K562 (cell line): Measurements from ENCODE around the gene PRR23E. TPM values are rescaled to one million over a fixed set of nuclear protein-coding genes. Genes with fewer than 3 reads are reported as not detected.

Experiments
- ATAC-seq: fragments of 200-7000 bp; cut with Tn5 transposase; 3 replicates; pipeline ENCODE4 v1.9.1; 2020; ENCODE audit warnings: moderate library complexity
- BruUV-seq: library from RNA; stranded (reverse); fragments of 400-500 nt; replicated peaks from 2 replicates; lab custom pipeline; 2021; lab: Mats Ljungman, UMichigan
- CTCF ChIA-PET: fragments of 300-600 bp; formaldehyde crosslinking; extraction: SDS; loops from one replicate; lab custom pipeline; 2021; ENCODE audit warnings: low intra/inter-chr PET ratio; lab: Yijun Ruan, JAX
- POLR2A ChIA-PET: fragments of 300-600, 350-650 bp; sonication (Branson Sonifier 250); formaldehyde crosslinking; extraction: SDS; loops from one replicate; lab custom pipeline; 2021; ENCODE audit warnings: antibody characterized with exemption, inconsistent platforms; lab: Yijun Ruan, JAX
- DNase-seq, 4 experiments: peaks; one replicate each; pipeline versions ENCODE4 v3.0.0 to v3.0.0-alpha.2; 2011 to 2018; ENCODE audit warnings: low spot score in 3 of 4, mixed read lengths in 3 of 4; ENCODE audit errors: extremely low read depth in 1 of 4
- FAIRE-seq: peaks from 2 replicates; lab custom pipeline; 2011; peaks lifted over from hg19 to GRCh38; lab: Jason Lieb, UNC
- H2AFZ ChIP-seq: 2 replicates; pipeline ENCODE4 v1.6.0; 2011; ENCODE audit warnings: low read depth, low read length, control low read depth, inconsistent platforms
- H3K27ac ChIP-seq: fragments of 200-600 bp; 3 replicates; pipeline ENCODE4 v1.8.0; 2011; ENCODE audit warnings: low read depth, mild to moderate bottlenecking, control low read depth, inconsistent platforms, low read length, moderate library complexity, mixed read lengths; ENCODE audit errors: extremely low read depth
- H3K27me3 ChIP-seq, 2 experiments: fragments of 300-600 bp in 1 of 2; 2 replicates in 1 of 2; 3 replicates in 1 of 2; pipeline versions ENCODE4 v1.6.0 to v1.8.0; 2011; ENCODE audit warnings: inconsistent platforms in 2 of 2, low read length in 2 of 2, mild to moderate bottlenecking in 1 of 2, mixed read lengths in 1 of 2, moderate library complexity in 1 of 2; ENCODE audit not compliant: control insufficient read depth in 2 of 2, insufficient read depth in 2 of 2
- H3K36me3 ChIP-seq: fragments of 300-600 bp; 3 replicates; pipeline ENCODE4 v1.8.0; 2011; ENCODE audit warnings: mild to moderate bottlenecking, low read length, inconsistent platforms; ENCODE audit not compliant: control insufficient read depth, insufficient read depth
- H3K4me1 ChIP-seq, 2 experiments: fragments of 200-600 bp in 1 of 2; replicated peaks in 1 of 2; 2 replicates in 1 of 2; 3 replicates in 1 of 2; pipeline versions ENCODE4 v1.5.1 to v1.8.0; 2011; ENCODE audit warnings: inconsistent platforms in 2 of 2, low read length in 2 of 2, mild to moderate bottlenecking in 1 of 2, mixed read lengths in 1 of 2, moderate library complexity in 1 of 2; ENCODE audit not compliant: control insufficient read depth in 2 of 2, insufficient read depth in 2 of 2
- H3K4me2 ChIP-seq: 2 replicates; pipeline ENCODE4 v1.6.1; 2011; ENCODE audit warnings: low read length, control low read depth, inconsistent platforms, mixed read lengths; ENCODE audit not compliant: insufficient read depth
- H3K4me3 ChIP-seq: fragments of 200-600 bp; sonication (generic), shearing (Covaris generic); 2 replicates; pipeline ENCODE4 v1.5.1; 2016; ENCODE audit warnings: control low read depth, inconsistent platforms
- H3K79me2 ChIP-seq: fragments of 200-600 bp; 3 replicates; pipeline ENCODE4 v1.8.0; 2011; ENCODE audit warnings: low read length, inconsistent platforms; ENCODE audit not compliant: control insufficient read depth, insufficient read depth
- H3K9ac ChIP-seq, 2 experiments: 2 replicates each; pipeline versions ENCODE4 v1.6.0 to v1.6.1; 2011; ENCODE audit warnings: low read depth in 2 of 2, low read length in 2 of 2, control low read depth in 1 of 2, inconsistent platforms in 1 of 2, mild to moderate bottlenecking in 1 of 2, mixed read lengths in 1 of 2; ENCODE audit not compliant: insufficient read depth in 1 of 2
- H3K9me1 ChIP-seq: one replicate; pipeline ENCODE4 v1.6.0; 2011; ENCODE audit warnings: inconsistent platforms, mild to moderate bottlenecking, low read length, moderate library complexity; ENCODE audit not compliant: control insufficient read depth, insufficient read depth
- H3K9me3 ChIP-seq: replicated peaks from 2 replicates; pipeline ENCODE4 v1.5.1; 2011; ENCODE audit warnings: low read depth, low read length, inconsistent platforms; ENCODE audit not compliant: control insufficient read depth, insufficient read depth
- H4K20me1 ChIP-seq: replicated peaks from 2 replicates; pipeline ENCODE4 v1.6.1; 2011; ENCODE audit warnings: low read length, inconsistent platforms, mixed read lengths; ENCODE audit not compliant: control insufficient read depth, insufficient read depth
- CBX3 ChIP-seq, 2 experiments: IDR thresholded peaks; 1 replicate in 1 of 2; 2 replicates in 1 of 2; pipeline ENCODE4 v1.6.1; 2012; ENCODE audit warnings: inconsistent platforms in 2 of 2, low read length in 2 of 2, borderline replicate concordance in 1 of 2, control low read depth in 1 of 2
- KHSRP ChIP-seq: fragments of 450-650 bp; IDR thresholded peaks from 2 replicates; pipeline ENCODE4 v1.6.1; 2017
- NR2F6 ChIP-seq: fragments of 450-650 bp; formaldehyde crosslinking; IDR thresholded peaks from 2 replicates; pipeline ENCODE4 v1.4.0; 2020; ENCODE audit warnings: mild to moderate bottlenecking
- NUFIP1 ChIP-seq: fragments of 450-650 bp; IDR thresholded peaks from 2 replicates; pipeline ENCODE4 v1.6.1; 2018; ENCODE audit not compliant: partially characterized antibody
- RFX1 ChIP-seq: fragments of 450-650 bp; IDR thresholded peaks from 2 replicates; pipeline ENCODE4 v1.6.1; 2016; ENCODE audit warnings: mild to moderate bottlenecking, moderate library complexity
- RUNX1 ChIP-seq: sonication (generic); IDR thresholded peaks from 2 replicates; pipeline ENCODE4 v1.6.1; 2016; ENCODE audit warnings: antibody characterized with exemption, low read depth
- SMARCB1 ChIP-seq: IDR thresholded peaks from 2 replicates; pipeline ENCODE4 v1.6.1; 2011; ENCODE audit warnings: improper control_type of control experiment, low read depth; ENCODE audit not compliant: insufficient read length
- THRAP3 ChIP-seq: fragments of 450-650 bp; IDR thresholded peaks from 2 replicates; pipeline ENCODE4 v1.6.1; 2016; ENCODE audit warnings: mild to moderate bottlenecking, inconsistent platforms, borderline replicate concordance
- ZC3H11A ChIP-seq: IDR thresholded peaks from 2 replicates; pipeline ENCODE4 v1.6.1; 2012; ENCODE audit warnings: low read depth, low read length, improper control_type of control experiment
- ZNF444 ChIP-seq: fragments of 250-450 bp; sonication (Bioruptor Pico); IDR thresholded peaks from 2 replicates; pipeline ENCODE4 v1.4.0; 2020; ENCODE audit warnings: mild to moderate bottlenecking, moderate library complexity
- WGBS: fragments of 100-300 bp; shearing (Covaris generic); methylation state at CpG from one replicate; pipeline ENCODE4 v1.1.6; 2016; ENCODE audit warnings: low coverage, mixed read lengths; ENCODE audit not compliant: insufficient coverage; ENCODE audit errors: missing lambda C conversion rate; 5-methylcytosine and 5-hydroxymethylcytosine counted together
- in situ Hi-C: fragments of 300-500 bp; cut with MboI; formaldehyde crosslinking; loops from 4 replicates; pipeline ENCODE4 v1.15.0; 2018; ENCODE audit warnings: inconsistent platforms, mixed read lengths
- intact Hi-C: fragments of 100-400 bp; cut with micrococcal nuclease; formaldehyde crosslinking; loops from 2 replicates; pipeline ENCODE4 v1.14.2; 2022
- polyA plus RNA-seq, 8 experiments: library from polyadenylated mRNA; depleted of rRNA in 4 of 8; stranded (reverse) in 5 of 8; unstranded in 3 of 8; fragments of >200 nt; fragmentation: Nextera tagmentation in 2 of 8; fragmentation: Illumina TruSeq in 1 of 8; extraction: Ambion mirVana in 2 of 8; extraction: Trizol in 1 of 8; gene quantifications; 2 replicates each; pipeline versions ENCODE4 v1.2.1 to v1.2.3, GENCODE V29; 2011 to 2014; ENCODE audit warnings: inconsistent platforms in 1 of 8, missing spikeins in 1 of 8
- total RNA-seq, 7 experiments: library from RNA; depleted of rRNA in 6 of 7; stranded (reverse); fragments of >200 nt in 6 of 7; fragmentation: Illumina TruSeq in 2 of 7; extraction: Trizol in 2 of 7; gene quantifications; 2 replicates each; pipeline versions ENCODE4 v1.2.1 to v1.2.3, GENCODE V29; 2011 to 2021; ENCODE audit warnings: low replicate concordance in 1 of 7
- TF ChIP-seq, protein P1 (sequence below): sonication (generic); formaldehyde crosslinking; IDR thresholded peaks from 2 replicates; pipeline ENCODE4 v1.8.0; 2022; ENCODE audit warnings: missing genetic modification reagents, mild to moderate bottlenecking, borderline replicate concordance
- TF ChIP-seq, protein P2 (sequence below): conservative IDR thresholded peaks from 2 replicates; pipeline ENCODE4 v1.6.1; 2011; ENCODE audit warnings: low read depth, mild to moderate bottlenecking, low read length; ENCODE audit not compliant: control insufficient read depth
- TF ChIP-seq, protein P3 (sequence below): fragments of 450-650 bp; formaldehyde crosslinking; IDR thresholded peaks from 2 replicates; pipeline ENCODE4 v1.4.0; 2020; ENCODE audit warnings: mild to moderate bottlenecking

Gene PRR23E
- total and polyA plus RNA-seq, 9 of the 15 experiments (the other 6 are each of a cell fraction or from before 2014, with no cell fraction given), result not detected

DNA sequence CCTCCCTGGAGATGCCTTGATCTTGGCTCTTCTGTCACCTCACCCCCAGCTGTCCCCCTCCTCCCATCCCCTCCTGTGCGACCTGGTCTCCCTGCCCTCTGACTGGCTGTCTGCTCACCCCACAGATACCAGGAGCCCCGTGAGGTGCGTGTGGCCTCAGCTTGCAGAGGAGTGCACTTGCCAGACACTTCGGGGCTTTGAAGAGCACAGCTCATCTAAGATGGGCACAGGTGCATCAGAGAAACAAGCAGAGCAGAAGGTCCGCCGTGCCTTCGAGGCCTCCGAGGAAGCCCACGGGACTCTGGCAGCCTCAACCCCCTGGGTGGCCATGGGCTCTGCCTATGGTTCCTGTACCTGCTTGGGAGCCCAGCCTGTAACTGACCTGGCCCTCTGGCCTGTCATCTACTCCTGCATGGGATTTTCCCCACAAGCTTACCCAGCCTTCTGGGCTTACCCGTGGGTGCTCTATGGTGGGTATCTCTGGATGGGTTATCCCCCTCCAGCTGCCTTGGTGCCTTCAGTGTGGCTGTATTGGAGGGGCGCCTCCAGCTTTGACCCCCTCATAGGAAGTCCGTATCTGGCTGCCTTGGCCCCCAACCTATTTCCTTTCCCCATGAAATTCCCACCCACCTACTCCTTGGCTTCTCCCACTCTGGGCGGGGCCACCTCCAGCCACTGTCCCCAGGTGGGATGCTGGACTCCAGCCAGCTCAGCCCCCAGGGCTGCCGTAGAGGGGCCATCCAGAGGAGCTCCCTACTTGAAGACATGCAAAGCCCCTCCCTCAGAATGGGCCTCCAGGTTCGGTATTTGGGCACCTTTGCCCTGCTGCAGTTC lies 3.8 kb downstream of the PRR23E start (continued):
- TF ChIP-seq, protein P1, sequence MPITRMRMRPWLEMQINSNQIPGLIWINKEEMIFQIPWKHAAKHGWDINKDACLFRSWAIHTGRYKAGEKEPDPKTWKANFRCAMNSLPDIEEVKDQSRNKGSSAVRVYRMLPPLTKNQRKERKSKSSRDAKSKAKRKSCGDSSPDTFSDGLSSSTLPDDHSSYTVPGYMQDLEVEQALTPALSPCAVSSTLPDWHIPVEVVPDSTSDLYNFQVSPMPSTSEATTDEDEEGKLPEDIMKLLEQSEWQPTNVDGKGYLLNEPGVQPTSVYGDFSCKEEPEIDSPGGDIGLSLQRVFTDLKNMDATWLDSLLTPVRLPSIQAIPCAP (CRISPR knock-in tag), result no peak
- TF ChIP-seq NUFIP1, result no peak
- no peak for TF ChIP-seq ZNF444 (CRISPR knock-in tag)
- no peak for TF ChIP-seq KHSRP
- TF ChIP-seq, all 486 proteins: peak for 0

DNA sequence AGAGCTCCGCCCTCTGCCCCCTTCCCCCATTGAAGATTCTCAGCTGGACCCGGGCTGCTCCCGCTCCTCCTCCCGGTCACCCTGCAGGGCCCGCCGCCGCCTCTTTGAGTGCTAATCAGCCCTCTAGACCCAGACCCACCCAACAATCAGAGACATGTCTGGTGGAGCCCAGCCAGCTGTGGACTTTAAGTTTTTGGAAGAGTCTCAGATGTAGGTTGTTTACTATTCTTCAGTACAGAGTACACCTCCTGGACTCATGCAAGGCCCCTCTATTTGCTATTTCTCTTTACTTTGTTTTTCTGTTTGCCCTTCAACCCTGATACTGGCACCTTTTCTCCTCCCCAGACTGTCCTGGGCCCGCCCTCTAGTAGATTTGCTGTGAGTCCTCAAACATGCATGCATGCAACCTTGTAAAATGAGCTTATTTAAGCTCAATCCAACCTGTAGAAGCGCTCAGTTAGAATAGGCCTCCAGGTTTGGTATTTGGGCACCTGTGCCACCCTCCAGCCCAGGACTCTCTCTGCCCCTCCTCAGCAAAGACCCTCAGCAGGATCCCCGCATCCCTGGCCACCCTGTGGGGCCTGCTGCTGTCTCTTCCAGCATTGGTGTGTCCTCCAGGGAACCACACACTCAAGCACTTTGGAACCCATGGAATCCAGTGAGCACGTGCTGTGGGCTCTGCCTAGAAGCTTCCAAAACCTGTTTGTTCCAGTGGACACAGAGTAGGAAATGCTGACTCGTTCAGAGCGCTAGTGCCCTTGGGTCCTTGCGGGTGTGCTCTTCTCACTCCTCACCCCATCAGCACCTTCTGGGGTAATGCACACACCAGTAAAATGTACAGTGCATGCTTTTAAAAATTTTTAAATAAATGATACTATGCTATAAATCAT lies 4.6 kb downstream of the PRR23E start:
- POLR2A ChIA-PET, result interaction anchor here (1.0 kb wide), 1 partner anchor 12 kb away, joined by 3 read pairs; no protein-coding TSS in a partner anchor

More for the DNA sequence above, 4.6 kb downstream of the PRR23E start:
- FAIRE-seq (no peak), ATAC-seq (no peak), DNase-seq (no peak)
- no peaks in the 10 kb centered on the region; a peak in 1 of 5 replicates for H3K27me3 ChIP-seq
- no peak overlapping the region for H3K4me2 ChIP-seq
- H3K36me3 ChIP-seq, result no peaks in the 10 kb centered on the region
- in situ Hi-C loops, result no loop called here
- CTCF ChIA-PET, result no interaction called here
- intact Hi-C loops, result no loop called here
- H3K27ac ChIP-seq, result no peak overlapping the region
- no peaks in the 10 kb centered on the region for H3K79me2 ChIP-seq
- no peaks in the 10 kb centered on the region for H3K9me1 ChIP-seq
- H3K9me3 ChIP-seq, result no peaks in the 10 kb centered on the region
- BruUV-seq, result no TSS peak
- TF ChIP-seq RUNX1 (no peak), RFX1 (no peak), NR2F6 (no peak), SMARCB1 (no peak), CBX3 (IDR thresholded peaks at IDR 0.05; ENCODE audit: borderline replicate concordance in 1 of 2, low read length in 2 of 2) (no peak), ZC3H11A (no peak), THRAP3 (no peak)
- TF ChIP-seq, protein P2, sequence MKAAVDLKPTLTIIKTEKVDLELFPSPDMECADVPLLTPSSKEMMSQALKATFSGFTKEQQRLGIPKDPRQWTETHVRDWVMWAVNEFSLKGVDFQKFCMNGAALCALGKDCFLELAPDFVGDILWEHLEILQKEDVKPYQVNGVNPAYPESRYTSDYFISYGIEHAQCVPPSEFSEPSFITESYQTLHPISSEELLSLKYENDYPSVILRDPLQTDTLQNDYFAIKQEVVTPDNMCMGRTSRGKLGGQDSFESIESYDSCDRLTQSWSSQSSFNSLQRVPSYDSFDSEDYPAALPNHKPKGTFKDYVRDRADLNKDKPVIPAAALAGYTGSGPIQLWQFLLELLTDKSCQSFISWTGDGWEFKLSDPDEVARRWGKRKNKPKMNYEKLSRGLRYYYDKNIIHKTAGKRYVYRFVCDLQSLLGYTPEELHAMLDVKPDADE, result no peak
- TF ChIP-seq, protein P3, sequence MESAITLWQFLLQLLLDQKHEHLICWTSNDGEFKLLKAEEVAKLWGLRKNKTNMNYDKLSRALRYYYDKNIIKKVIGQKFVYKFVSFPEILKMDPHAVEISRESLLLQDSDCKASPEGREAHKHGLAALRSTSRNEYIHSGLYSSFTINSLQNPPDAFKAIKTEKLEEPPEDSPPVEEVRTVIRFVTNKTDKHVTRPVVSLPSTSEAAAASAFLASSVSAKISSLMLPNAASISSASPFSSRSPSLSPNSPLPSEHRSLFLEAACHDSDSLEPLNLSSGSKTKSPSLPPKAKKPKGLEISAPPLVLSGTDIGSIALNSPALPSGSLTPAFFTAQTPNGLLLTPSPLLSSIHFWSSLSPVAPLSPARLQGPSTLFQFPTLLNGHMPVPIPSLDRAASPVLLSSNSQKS (CRISPR knock-in tag), result no peak
- WGBS, result under 1% methylated on average over 12 of the region's 14 CpGs
- no peaks in the 10 kb centered on the region for H4K20me1 ChIP-seq
- H2AFZ ChIP-seq, result no peak overlapping the region
- no peak overlapping the region for H3K4me3 ChIP-seq
- H3K4me1 ChIP-seq, result no peaks in the 10 kb centered on the region
- no peak overlapping the region for H3K9ac ChIP-seq
